GM18502 (cell line): ENCODE data around the gene PSMG3.
"Not testable (repeated sequence)": the region's sequence is repeated elsewhere in the genome, so short reads cannot be mapped to it uniquely, and the experiment has no call there.

Source experiments
- ATAC-seq: cut with Tn5 transposase; IDR thresholded peaks from one replicate; pipeline ENCODE4 v1.9.1; 2021; ENCODE audit warnings: mild to moderate bottlenecking; ENCODE audit not compliant: unreplicated experiment, poor library complexity

The PSMG3 gene

GRCh38 chr7:1597066-1597760, 27.4 kb upstream of the PSMG3 start:
- no peak for ATAC-seq

DNA sequence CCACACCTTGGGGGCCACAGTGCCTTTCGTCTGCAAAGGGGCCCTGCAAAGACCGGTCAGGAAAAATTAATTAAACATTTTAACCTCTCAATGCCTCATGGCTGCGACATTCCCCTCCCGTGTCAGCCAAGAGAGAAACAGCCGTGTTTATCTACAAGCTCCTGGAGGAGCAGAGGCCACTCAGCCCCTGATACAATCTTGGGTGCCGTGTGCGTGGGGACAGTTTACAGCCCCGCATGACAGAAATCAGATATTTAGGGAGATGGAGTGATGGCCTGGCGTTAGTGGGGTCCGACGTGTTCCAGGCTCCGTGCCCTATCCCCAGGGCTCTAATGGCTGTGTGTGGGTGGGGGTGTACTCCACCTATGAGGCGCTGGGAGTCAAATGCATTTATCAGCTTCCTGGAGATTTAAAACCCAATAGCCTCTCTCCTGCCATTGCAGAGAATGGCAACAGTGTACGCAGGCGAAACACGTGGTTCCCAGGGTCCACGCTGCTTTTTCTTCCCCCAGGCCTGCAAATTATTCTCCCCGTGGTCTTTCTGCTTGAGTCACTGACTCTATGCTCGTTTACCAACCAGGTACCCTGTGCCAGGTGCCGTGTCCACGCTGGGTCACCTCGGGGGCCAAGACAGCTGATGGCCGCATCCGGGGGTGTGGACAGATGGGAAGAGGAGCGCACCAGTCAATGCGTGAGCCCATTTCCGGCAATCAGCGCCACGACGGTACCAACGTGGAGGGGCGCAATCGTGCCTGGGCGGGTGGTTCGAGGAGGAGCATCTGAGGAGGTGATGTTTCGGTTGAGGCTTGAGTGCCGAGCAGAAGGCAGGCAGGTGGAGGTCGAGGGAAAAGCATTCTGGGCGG, 26.6 kb upstream of the PSMG3 start:
- ATAC-seq = no peak

DNA sequence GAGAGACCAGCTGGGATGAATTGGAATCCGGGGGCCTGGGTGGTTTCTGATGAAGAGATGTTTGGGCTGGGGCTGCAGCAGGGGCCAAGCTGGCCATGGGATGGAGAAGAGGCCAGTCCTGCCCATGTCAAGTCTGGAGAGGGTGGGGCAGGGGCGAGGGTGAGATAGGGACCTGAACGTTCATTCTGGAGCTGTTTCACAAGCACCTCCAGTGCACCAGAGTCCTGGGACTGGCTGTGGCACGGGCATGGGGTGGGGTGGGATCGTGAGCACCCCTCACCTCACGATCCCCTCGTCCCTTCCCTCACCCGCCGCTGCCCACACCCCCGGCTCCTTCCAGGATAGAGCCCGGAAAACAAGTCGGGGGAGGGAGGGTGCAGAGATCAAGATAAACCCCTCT, 25.8 kb upstream of the PSMG3 start:
- no peak for ATAC-seq

GRCh38 chr7:1595027-1595426, 25.2 kb upstream of the PSMG3 start:
- ATAC-seq = no peak

- no peak for ATAC-seq
Observed at GRCh38 chr7:1593904-1594421, 24.1 kb upstream of the PSMG3 start.

DNA sequence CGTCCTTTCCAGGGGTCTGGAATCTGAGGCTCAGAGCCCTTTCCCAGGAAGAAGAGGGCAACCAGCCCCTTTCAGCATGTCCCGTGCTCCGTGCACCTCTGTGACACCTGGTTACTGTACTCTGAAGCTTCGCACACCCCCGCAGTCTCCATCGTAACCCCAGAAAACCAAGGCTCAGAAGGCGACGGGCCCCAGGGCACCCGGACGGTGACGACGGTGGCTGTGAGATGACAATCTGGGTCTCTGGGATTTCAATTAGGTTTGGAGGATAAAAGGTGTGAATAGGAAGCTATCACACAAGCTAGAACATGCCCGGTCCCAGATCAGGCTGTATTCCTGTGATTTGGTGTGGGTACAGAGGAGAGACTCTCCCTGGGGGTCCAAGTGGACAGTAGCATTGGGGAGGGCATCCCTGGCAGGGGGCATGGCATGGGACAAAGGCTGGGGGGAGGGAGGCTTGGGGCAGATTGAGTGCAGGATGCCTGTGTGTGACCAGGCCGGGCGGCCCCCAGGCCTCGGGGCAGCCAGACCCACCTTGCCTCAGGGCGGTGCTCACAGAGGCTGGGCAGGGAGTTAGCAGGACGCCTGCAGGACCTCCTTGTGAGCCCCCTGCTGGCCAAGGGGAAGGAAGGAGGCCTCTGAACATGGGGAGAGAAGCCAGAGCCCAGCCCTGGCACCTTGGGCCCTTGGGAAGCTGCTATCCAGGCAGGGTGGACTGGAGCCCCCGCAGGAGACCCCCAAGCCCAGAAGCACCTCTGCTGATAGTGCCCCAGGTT, 23.4 kb upstream of the PSMG3 start:
- no peak for ATAC-seq

DNA sequence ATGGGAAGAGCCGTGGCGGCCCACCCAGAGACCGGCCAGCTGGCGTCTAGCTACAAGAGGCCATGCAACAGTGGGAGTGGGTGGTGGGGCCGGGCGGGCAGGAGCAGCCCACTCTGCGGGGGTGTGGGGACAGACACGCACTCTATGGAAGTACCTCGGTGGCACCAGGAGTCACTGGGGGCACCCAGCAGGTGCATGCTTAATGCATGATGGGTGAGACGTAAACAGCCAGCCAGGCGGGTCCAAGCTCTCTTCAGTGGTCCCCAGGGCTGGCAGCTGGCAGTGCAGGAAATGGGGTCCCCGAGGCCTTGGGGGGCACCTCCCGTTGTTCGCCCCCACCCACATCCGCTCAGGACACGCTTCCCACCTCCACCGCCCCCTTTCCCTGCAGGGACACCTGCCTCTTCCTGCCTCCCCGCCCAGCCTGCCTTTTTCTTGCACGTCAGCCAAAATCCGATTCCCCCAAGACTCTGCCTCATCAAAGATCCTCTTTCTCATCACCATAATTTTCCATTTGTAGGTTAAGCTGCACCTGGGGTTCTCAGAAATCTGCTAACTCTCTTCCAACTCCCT, 22.6 kb upstream of the PSMG3 start:
- ATAC-seq = no peak

DNA sequence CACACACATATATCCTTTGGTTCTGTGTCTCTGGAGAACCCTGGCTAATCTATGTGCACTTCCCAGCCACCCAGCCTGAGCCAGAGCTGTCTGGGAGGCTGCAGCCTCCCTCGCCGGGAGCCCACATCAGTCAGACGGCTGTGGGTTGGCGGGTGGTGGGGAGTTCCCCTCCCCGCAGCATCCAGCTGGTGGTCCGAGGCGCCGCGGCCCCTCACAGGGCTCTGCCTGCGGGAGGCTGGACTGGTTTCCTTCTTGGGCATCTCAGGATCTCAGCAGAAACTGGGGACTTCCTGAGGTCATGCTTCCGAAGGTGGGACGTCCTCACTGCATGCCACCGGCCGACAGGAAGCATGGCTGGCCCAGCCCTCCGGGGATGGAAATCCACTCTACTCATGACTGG, 22.0 kb upstream of the PSMG3 start:
- ATAC-seq = no peak

GRCh38 chr7:1591396-1591795, 21.6 kb upstream of the PSMG3 start:
- no peak for ATAC-seq

DNA sequence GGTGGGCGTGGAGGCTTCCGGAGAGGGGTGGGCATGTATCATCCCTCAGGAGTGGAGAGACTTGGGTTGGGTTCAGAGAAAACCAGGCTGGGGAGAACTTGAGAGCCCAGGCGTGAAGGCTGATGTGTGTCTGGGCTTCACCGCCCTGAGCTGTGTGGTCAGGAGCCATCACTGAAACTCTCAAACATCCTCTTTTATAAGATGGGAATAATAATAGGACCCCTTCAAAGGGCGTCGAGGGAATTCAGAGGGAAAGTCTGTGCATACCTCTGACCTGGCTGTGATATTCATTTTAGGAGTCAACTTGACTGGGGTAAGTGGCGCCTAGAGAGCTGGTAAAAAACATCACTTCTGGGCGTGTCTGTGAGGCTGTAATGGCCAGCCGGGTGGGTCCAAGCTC, 21.1 kb upstream of the PSMG3 start:
- no peak for ATAC-seq

DNA sequence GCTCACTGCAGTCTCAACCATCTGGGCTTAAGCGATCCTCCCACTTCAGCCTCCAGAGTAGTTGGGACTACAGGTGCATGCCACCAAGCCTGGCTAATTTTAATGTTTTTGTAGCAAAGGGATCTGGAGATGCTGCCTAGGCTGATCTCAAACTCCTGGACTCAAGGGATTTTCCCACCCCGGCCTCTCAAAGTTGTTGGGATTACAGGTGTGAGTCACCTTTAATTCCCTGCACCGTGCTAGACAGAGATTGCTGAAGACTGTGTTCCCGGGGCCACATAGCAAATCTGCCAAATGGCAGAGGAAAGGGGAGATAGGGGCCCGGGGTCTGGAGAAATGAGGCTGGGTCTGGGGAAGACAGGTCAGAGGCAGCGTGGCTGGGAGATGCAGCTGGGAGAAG, 20.6 kb upstream of the PSMG3 start:
- ATAC-seq = no peak

- ATAC-seq = no peak
Observed at GRCh38 chr7:1588978-1589377, 19.1 kb upstream of the PSMG3 start.

GRCh38 chr7:1587738-1588137, 17.9 kb upstream of the PSMG3 start:
- ATAC-seq = no peak

DNA sequence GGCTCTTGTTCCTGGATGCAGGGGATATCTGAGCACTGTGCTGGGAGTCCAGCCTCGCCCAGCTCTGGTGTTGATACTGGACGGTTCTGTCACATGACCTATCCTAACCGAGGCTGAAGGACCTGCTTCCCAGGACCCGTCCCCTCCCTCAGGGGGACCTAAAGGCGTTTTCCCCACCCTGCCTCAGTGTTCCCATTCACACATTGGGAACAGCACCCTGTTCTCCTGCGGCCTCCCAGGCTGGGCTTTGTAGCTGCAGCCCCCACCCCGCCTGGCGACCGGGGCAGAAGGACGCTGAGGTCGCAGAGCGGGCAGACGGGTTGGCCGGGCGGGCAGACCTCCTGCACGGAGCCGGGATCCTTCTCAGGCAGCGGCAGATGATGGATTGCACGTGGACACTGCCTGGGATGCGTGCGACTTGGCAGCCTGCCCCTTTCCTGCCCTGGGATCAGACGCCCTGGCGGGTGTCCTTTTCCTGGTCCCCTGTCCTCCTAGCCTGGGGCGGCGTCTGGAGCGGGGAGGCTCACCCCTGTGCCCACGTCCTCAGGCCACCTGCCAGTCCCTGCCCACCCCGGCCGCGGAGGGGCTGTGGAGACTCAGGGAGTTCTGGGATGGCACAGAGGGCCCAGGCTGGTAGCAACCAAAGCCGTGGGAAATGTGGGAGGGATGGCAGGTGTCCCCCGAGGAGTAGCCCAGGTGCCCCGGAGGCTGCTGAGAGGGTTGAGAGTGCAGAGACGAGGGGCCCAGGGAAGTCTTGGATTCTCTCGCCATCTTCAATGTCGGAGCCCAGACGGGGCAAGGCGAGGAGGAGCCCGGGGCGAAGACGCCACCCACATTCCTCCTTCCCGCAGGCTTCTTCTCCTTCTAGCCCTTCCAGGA, 17.2 kb upstream of the PSMG3 start:
- no peak for ATAC-seq

DNA sequence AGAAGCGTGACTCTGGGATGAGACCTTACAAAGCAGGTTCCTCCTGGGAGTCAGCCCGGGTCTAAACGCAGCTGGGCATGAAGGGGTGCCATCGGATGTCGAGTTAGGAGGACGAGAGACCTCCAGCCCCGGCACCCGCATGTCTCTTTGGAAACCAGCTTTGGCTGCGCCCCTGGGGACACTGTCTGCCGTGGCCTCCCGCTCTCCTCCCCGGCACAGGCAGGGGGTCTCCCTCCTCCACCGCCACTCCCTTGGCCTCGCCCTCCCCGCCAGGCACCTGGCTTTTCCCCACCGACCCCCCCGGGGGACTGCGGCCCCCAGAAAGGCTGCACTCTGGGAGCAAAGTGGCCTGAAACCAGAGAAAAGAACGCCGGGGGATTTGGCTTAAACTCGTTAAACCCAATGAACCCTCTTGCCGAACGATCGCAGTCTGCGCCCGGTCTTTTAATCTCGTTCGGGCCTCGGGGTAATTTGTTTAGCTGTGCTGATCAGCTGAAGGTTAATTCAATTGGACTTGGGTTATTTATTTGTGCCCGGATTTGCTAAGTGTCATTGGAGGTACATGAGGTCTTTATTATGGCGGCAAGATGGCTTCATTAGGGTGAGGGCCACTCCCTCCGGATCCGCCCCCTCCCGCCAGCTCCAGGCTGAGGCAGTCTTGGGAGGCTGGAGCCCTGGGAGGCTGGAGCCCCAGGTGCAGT, 16.4 kb upstream of the PSMG3 start:
- ATAC-seq = no peak

DNA sequence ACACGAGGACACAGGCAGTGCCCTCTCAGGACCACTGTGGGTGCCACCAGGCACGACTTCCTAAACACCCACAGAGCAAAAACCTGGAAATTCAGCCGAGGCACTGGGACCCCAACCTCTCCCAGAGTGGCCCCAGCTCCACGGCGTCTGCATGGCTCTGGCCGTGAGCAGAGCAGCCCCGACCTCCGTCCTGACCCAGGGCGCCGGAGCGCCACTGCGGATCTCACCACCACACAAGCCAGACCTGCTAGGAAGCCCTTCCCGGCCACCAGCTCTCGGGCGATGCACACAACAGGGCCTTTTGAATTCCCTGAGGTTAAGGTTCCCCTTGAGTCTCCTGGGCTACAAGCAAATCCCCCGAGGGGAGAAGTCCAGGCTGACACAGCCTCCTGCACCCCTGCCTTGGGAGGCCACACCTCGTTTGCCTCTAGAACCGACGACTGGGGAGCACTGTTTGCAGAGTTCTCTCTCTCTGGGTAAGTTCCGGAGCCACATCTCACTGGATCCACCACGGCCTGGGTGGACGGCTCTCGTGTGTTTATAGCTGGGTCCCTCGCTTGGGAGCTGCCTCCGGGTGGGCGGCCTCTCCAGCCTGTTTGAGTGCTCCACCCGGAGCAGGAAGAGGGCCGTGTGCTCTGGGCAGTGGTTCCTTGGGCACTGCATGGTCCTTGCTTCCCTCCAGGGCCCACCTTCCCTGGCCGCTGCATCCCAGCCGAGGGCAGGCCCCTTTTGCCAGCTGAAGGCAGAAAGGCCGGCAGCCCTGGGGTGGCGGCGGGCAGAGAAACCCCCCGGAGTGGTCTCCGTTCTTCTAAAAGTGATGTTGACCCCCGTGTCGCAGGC, 15.5 kb upstream of the PSMG3 start:
- no peak for ATAC-seq

DNA sequence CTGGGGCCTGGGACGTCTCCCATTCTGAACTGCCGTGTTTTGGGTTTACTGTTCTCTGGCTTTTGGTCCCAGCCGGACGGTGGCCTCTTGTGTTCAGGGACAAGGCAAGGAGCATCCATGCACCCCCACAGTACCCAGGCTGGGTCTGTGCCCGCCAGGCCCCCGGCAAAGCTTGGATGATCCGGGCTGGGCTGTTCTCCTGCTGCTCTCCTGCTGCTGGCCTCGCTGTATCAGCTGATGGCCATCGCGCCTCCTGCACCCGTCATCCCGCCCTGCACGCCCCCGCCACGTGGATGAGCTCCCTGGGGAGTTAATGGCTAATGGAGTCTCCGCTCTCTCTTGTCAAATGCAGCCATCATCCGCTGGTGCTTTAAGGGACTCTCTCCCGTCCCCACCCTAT, 14.9 kb upstream of the PSMG3 start:
- no peak for ATAC-seq

- not testable (repeated sequence) for ATAC-seq
Observed at GRCh38 chr7:1583241-1583930, 13.6 kb upstream of the PSMG3 start.
